Measurements from ENCODE around the gene PRPF18. TPM values are rescaled to one million over a fixed set of nuclear protein-coding genes. Genes with fewer than 3 reads are reported as not detected.
A peak's percentile ranks its signal among the peaks of the same experiment; 100 is the strongest.

Gene PRPF18
- total RNA-seq, 1 donor from 2014 or later, result 21.0 TPM

DNA sequence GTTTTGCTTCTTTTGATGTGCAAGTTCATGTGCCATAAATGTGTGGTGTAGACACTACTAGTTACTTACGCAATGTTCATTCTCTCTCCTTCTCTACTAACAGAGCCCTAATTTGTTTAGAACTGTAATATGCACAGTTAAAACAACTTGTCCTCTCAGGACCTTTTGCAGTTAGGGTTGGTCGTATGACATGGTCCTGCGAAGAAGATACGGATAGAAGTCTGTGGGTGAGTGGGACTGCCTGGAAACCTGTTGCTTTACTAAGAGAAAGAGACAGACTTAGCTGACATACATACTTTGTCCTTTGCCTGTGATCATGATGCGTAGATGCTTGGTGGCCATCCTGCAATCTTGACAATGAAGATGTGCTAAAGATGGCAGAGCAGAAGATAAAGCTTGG is 51.1 kb downstream of the PRPF18 start:
- peaks cover 1% of the 10 kb centered on the region for H4K20me1 ChIP-seq (ENCODE audit: insufficient read depth, low read length)
- H3K27ac ChIP-seq (ENCODE audit: low read depth, low read length), result no peak overlapping the region
- H3K4me1 ChIP-seq (ENCODE audit: insufficient read depth, low read length), result peaks cover 13% of the 10 kb centered on the region
- peaks cover 6% of the 10 kb centered on the region for H3K36me3 ChIP-seq (ENCODE audit: insufficient read depth, low read length)
- TF ChIP-seq, protein P1, sequence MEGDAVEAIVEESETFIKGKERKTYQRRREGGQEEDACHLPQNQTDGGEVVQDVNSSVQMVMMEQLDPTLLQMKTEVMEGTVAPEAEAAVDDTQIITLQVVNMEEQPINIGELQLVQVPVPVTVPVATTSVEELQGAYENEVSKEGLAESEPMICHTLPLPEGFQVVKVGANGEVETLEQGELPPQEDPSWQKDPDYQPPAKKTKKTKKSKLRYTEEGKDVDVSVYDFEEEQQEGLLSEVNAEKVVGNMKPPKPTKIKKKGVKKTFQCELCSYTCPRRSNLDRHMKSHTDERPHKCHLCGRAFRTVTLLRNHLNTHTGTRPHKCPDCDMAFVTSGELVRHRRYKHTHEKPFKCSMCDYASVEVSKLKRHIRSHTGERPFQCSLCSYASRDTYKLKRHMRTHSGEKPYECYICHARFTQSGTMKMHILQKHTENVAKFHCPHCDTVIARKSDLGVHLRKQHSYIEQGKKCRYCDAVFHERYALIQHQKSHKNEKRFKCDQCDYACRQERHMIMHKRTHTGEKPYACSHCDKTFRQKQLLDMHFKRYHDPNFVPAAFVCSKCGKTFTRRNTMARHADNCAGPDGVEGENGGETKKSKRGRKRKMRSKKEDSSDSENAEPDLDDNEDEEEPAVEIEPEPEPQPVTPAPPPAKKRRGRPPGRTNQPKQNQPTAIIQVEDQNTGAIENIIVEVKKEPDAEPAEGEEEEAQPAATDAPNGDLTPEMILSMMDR (IDR thresholded peaks at IDR 0.05; ENCODE audit: insufficient read depth, low read depth, low read length), result no peak
- TF ChIP-seq EZH2 (IDR thresholded peaks at IDR 0.05; ENCODE audit: insufficient read depth, low read length), result no peak
- no peak overlapping the region for H3K9ac ChIP-seq (ENCODE audit: low read length)
- no peak overlapping the region for H3K4me3 Mint-ChIP-seq (ENCODE audit: unreplicated experiment)
- no peak overlapping the region for H3K4me3 ChIP-seq (ENCODE audit: insufficient read depth, low read depth, low read length)
- H3K4me2 ChIP-seq (ENCODE audit: low read length), result peak overlapping the region; percentile 36
- no peaks in the 10 kb centered on the region for H3K9me3 ChIP-seq (ENCODE audit: insufficient read depth, low read depth, low read length)
- no peaks in the 10 kb centered on the region for H3K27me3 ChIP-seq (ENCODE audit: insufficient read depth, low read length)
- H3K27ac Mint-ChIP-seq (ENCODE audit: unreplicated experiment), result no peak overlapping the region
- no peaks in the 10 kb centered on the region for H3K27me3 Mint-ChIP-seq (ENCODE audit: low read depth, unreplicated experiment)
- FAIRE-seq (no peak), DNase-seq (ENCODE audit: low read depth) (no peak)
- H3K4me1 Mint-ChIP-seq (ENCODE audit: low read depth, unreplicated experiment), result peaks cover 9% of the 10 kb centered on the region
- H2AFZ ChIP-seq (ENCODE audit: low read depth, low read length), result no peak overlapping the region
- H3K36me3 Mint-ChIP-seq (ENCODE audit: low read depth, unreplicated experiment), result peaks cover 38% of the 10 kb centered on the region
- peaks cover 17% of the 10 kb centered on the region for H3K9me3 Mint-ChIP-seq (ENCODE audit: unreplicated experiment)
- no peaks in the 10 kb centered on the region for H3K79me2 ChIP-seq (ENCODE audit: insufficient read depth, low read length)

DNA sequence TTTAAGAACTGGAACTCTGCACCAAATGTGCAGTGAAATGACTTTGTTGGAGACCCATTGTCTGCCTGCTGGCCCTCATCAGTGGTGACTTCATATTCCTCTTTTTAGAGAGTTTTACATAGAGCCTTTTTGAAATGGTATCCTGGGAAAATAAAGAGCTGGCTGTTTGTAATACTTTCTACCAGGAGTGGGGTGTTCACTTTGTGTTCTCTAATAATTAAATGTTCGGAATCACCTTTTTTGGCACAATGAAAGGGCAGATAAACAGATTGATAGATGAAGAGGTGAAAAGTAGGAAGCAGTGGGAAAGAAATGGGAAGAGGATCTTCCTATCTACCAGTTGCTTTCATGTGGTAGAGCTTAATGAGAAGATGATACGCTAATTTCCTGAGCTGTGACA is 55.5 kb downstream of the PRPF18 start:
- H4K20me1 ChIP-seq (ENCODE audit: insufficient read depth, low read length), result peaks cover 15% of the 10 kb centered on the region
- DNase-seq (ENCODE audit: low read depth) (no peak), FAIRE-seq (no peak)
- TF ChIP-seq EZH2 (IDR thresholded peaks at IDR 0.05; ENCODE audit: insufficient read depth, low read length), result no peak
- TF ChIP-seq, protein P1 (IDR thresholded peaks at IDR 0.05; ENCODE audit: insufficient read depth, low read depth, low read length), result no peak
- no peak overlapping the region for H3K9ac ChIP-seq (ENCODE audit: low read length)
- no peak overlapping the region for H3K27ac ChIP-seq (ENCODE audit: low read depth, low read length)
- Mint-ChIP-seq H3K4me3 (ENCODE audit: unreplicated experiment) (no peak overlapping the region), H3K9me3 (ENCODE audit: unreplicated experiment) (peaks cover 22% of the 10 kb centered on the region), H3K36me3 (ENCODE audit: low read depth, unreplicated experiment) (peaks cover 60% of the 10 kb centered on the region), H3K4me1 (ENCODE audit: low read depth, unreplicated experiment) (peaks cover 8% of the 10 kb centered on the region), H3K27me3 (ENCODE audit: low read depth, unreplicated experiment) (no peaks in the 10 kb centered on the region), H3K27ac (ENCODE audit: unreplicated experiment) (no peak overlapping the region)
- no peak overlapping the region for H3K4me3 ChIP-seq (ENCODE audit: insufficient read depth, low read depth, low read length)
- peaks cover 8% of the 10 kb centered on the region for H3K4me1 ChIP-seq (ENCODE audit: insufficient read depth, low read length)
- no peaks in the 10 kb centered on the region for H3K27me3 ChIP-seq (ENCODE audit: insufficient read depth, low read length)
- no peak overlapping the region for H3K4me2 ChIP-seq (ENCODE audit: low read length)
- H3K9me3 ChIP-seq (ENCODE audit: insufficient read depth, low read depth, low read length), result no peaks in the 10 kb centered on the region
- H2AFZ ChIP-seq (ENCODE audit: low read depth, low read length), result no peak overlapping the region
- no peaks in the 10 kb centered on the region for H3K79me2 ChIP-seq (ENCODE audit: insufficient read depth, low read length)
- H3K36me3 ChIP-seq (ENCODE audit: insufficient read depth, low read length), result peaks cover 32% of the 10 kb centered on the region

DNA sequence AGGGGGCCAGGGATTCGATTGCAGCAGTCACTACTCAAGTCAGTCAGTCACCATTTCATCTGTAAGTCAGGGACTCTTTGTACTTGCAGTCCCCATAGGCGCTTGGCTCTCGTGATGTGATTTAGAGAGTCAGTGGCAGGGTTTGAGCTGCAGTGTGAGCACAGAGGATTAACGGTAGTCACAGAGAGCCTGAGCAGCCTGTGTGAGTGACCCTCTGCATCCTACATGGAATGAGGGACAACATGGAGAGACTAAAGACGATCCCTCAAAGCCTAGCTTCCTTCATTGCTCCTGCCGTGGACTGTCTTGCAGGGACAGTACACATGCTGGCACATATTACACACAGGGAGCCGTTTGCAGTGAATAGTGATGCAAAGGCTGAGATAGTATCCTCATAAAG is 56.3 kb downstream of the PRPF18 start:
- peaks cover under 1% of the 10 kb centered on the region for H3K4me1 ChIP-seq (ENCODE audit: insufficient read depth, low read length)
- H3K79me2 ChIP-seq (ENCODE audit: insufficient read depth, low read length), result no peaks in the 10 kb centered on the region
- no peak overlapping the region for H2AFZ ChIP-seq (ENCODE audit: low read depth, low read length)
- H3K36me3 ChIP-seq (ENCODE audit: insufficient read depth, low read length), result peaks cover 35% of the 10 kb centered on the region
- Mint-ChIP-seq H3K36me3 (ENCODE audit: low read depth, unreplicated experiment) (peaks cover 62% of the 10 kb centered on the region), H3K4me3 (ENCODE audit: unreplicated experiment) (no peak overlapping the region), H3K9me3 (ENCODE audit: unreplicated experiment) (peaks cover 21% of the 10 kb centered on the region), H3K27me3 (ENCODE audit: low read depth, unreplicated experiment) (no peaks in the 10 kb centered on the region), H3K4me1 (ENCODE audit: low read depth, unreplicated experiment) (peaks cover under 1% of the 10 kb centered on the region), H3K27ac (ENCODE audit: unreplicated experiment) (no peak overlapping the region)
- H3K9ac ChIP-seq (ENCODE audit: low read length), result no peak overlapping the region
- H3K9me3 ChIP-seq (ENCODE audit: insufficient read depth, low read depth, low read length), result no peaks in the 10 kb centered on the region
- FAIRE-seq (no peak), DNase-seq (ENCODE audit: low read depth) (no peak)
- H4K20me1 ChIP-seq (ENCODE audit: insufficient read depth, low read length), result peaks cover 19% of the 10 kb centered on the region
- TF ChIP-seq, protein P1 (IDR thresholded peaks at IDR 0.05; ENCODE audit: insufficient read depth, low read depth, low read length), result no peak
- no peak for TF ChIP-seq EZH2 (IDR thresholded peaks at IDR 0.05; ENCODE audit: insufficient read depth, low read length)
- no peak overlapping the region for H3K4me2 ChIP-seq (ENCODE audit: low read length)
- H3K27ac ChIP-seq (ENCODE audit: low read depth, low read length), result no peak overlapping the region
- H3K4me3 ChIP-seq (ENCODE audit: insufficient read depth, low read depth, low read length), result no peak overlapping the region
- no peaks in the 10 kb centered on the region for H3K27me3 ChIP-seq (ENCODE audit: insufficient read depth, low read length)

Measured in astrocyte (in vitro differentiated cells and primary cell).